OCI-LY7 (cell line): Measurements from ENCODE around the gene TIMM22. TPM values are rescaled to one million over a fixed set of nuclear protein-coding genes. Genes with fewer than 3 reads are reported as not detected.

Experiments
- BruUV-seq: library from RNA; stranded (reverse); fragments of 400-500 nt; replicated peaks from 2 replicates; lab custom pipeline; 2021; lab: Mats Ljungman, UMichigan
- CTCF ChIA-PET: fragments of 300-600 bp; sonication (Branson Sonifier 250); formaldehyde crosslinking; loops from one replicate; lab custom pipeline; 2022; ENCODE audit warnings: antibody characterized with exemption; ENCODE audit not compliant: unreplicated experiment; lab: Charles Lee
- POLR2A ChIA-PET: fragments of 300-600 bp; sonication (Branson Sonifier 250); formaldehyde crosslinking; loops from one replicate; lab custom pipeline; 2022; ENCODE audit warnings: antibody characterized with exemption; lab: Charles Lee
- DNase-seq: peaks from one replicate; pipeline ENCODE4 v3.0.0-alpha.2; 2015; ENCODE audit warnings: low spot score
- H2AFZ ChIP-seq: fragments of 200-600 bp; sonication (generic), shearing (Covaris generic); 2 replicates; pipeline ENCODE4 v1.6.1; 2014; ENCODE audit warnings: mild to moderate bottlenecking, antibody characterized with exemption, low read length, moderate library complexity
- H3K27ac ChIP-seq: fragments of 200-600 bp; sonication (generic); 2 replicates; pipeline ENCODE4 v1.5.1; 2014; ENCODE audit warnings: mixed run types, low read depth, mild to moderate bottlenecking, moderate library complexity, low read length, inconsistent platforms; ENCODE audit not compliant: poor library complexity, severe bottlenecking
- H3K36me3 ChIP-seq: fragments of 200-600 bp; sonication (generic); 2 replicates; pipeline ENCODE4 v1.6.1; 2014; ENCODE audit warnings: mild to moderate bottlenecking, antibody characterized with exemption, low read length, moderate library complexity, mixed read lengths; ENCODE audit not compliant: insufficient read depth
- H3K4me1 ChIP-seq: fragments of 200-600 bp; sonication (generic); 2 replicates; pipeline ENCODE4 v1.5.1; 2014; ENCODE audit warnings: mild to moderate bottlenecking, low read length; ENCODE audit not compliant: insufficient read depth, poor library complexity, severe bottlenecking
- H3K4me2 ChIP-seq: fragments of 200-600 bp; sonication (generic); 2 replicates; pipeline ENCODE4 v1.6.1; 2014; ENCODE audit warnings: mild to moderate bottlenecking, low read length
- H3K4me3 ChIP-seq: fragments of 200-600 bp; sonication (generic); 2 replicates; pipeline ENCODE4 v1.5.1; 2014; ENCODE audit warnings: mild to moderate bottlenecking, low read depth, low read length; ENCODE audit not compliant: poor library complexity, severe bottlenecking
- H3K79me2 ChIP-seq: fragments of 200-600 bp; sonication (generic); 2 replicates; pipeline ENCODE4 v1.6.1; 2016; ENCODE audit warnings: low read depth, mild to moderate bottlenecking, low read length, moderate library complexity, mixed read lengths; ENCODE audit not compliant: insufficient read depth
- H3K9me2 ChIP-seq: fragments of 200-600 bp; sonication (generic); 2 replicates; pipeline ENCODE4 v1.6.1; 2016; ENCODE audit warnings: mild to moderate bottlenecking, low read length, mixed read lengths; ENCODE audit not compliant: insufficient read depth
- H3K9me3 ChIP-seq: fragments of 200-600 bp; sonication (generic); 2 replicates; pipeline ENCODE4 v1.6.1; 2014; ENCODE audit warnings: mild to moderate bottlenecking, mixed run types, low read length, mixed read lengths
- H4K20me1 ChIP-seq: fragments of 200-600 bp; sonication (generic); 2 replicates; pipeline ENCODE4 v1.6.1; 2014; ENCODE audit warnings: mild to moderate bottlenecking, antibody characterized with exemption, low read length, moderate library complexity, mixed read lengths; ENCODE audit not compliant: insufficient read depth
- EZH2phosphoT487 ChIP-seq: fragments of 200-600 bp; sonication (generic); IDR thresholded peaks from 2 replicates; pipeline ENCODE4 v1.6.1; 2018; ENCODE audit warnings: low read depth, borderline replicate concordance, mild to moderate bottlenecking, mixed run types, antibody characterized with exemption, low read length, moderate library complexity, mixed read lengths
- intact Hi-C: fragments of 100-400 bp; cut with micrococcal nuclease; formaldehyde crosslinking; loops from one replicate; pipeline ENCODE4 v1.10.0; 2022; ENCODE audit not compliant: unreplicated experiment
- total RNA-seq, 2 experiments: library from RNA; depleted of rRNA in 1 of 2; stranded (reverse); fragments of >200 nt in 1 of 2; shearing (Covaris generic) in 1 of 2; gene quantifications; 2 replicates each; pipeline ENCODE4 v1.2.3, GENCODE V29; 2014 to 2022
- TF ChIP-seq, protein P1 (sequence below): fragments of 200-600 bp; sonication (generic); conservative IDR thresholded peaks from 2 replicates; pipeline ENCODE4 v1.5.1; 2014; ENCODE audit warnings: mild to moderate bottlenecking, antibody characterized with exemption, low read length, moderate library complexity, mixed read lengths

TIMM22 gene
- total RNA-seq, 2 experiments from 2014 or later: 13.8 to 15.7 TPM

DNA sequence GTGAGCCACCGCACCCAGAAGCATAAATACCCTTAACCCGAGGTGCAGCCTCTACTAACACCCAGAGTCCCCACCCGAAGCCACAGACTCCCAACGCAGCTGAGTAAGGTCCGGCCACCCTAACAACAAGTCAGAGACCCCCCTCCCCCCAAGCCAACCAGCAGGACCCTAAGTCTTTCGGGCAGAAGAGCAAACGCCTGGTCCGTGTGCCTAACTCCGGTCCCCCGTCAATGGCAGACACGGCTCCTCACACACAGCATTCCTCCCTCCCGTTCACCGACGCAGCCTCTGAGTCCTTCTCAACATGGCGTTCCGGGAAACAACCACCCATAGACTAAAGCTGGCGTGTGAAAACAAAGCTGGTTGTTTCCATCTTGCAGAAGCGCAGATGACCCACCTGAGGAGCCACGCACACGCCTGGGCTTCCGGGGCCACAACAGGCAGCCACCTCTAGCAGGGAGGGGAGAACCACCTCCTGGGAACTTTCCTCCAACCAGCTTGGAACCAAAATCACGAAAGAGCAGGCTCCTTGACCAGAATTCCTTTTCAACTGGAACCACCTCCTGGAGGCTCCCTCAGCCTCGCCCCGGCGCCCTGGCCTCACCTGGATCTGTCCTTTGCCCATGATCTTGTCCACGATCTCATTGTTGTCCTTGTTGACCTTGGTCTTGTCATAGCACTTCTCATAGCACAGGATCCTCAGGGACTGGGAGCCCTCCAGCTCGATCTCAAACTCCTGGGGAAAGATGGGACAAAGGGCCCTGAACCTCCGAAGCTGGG lies 52.7 kb downstream of the TIMM22 start:
- H3K4me2 ChIP-seq: no peak overlapping the region
- H2AFZ ChIP-seq: no peak overlapping the region
- H3K36me3 ChIP-seq: peaks cover 38% of the 10 kb centered on the region
- no peak overlapping the region for H3K4me3 ChIP-seq
- POLR2A ChIA-PET: no interaction called here
- BruUV-seq: no TSS peak
- CTCF ChIA-PET: no interaction called here
- no peaks in the 10 kb centered on the region for H3K9me3 ChIP-seq
- no peaks in the 10 kb centered on the region for H3K9me2 ChIP-seq
- H3K27ac ChIP-seq: no peak overlapping the region
- no peaks in the 10 kb centered on the region for H3K79me2 ChIP-seq
- H4K20me1 ChIP-seq: no peaks in the 10 kb centered on the region
- no peaks in the 10 kb centered on the region for H3K4me1 ChIP-seq
- intact Hi-C loops: no loop called here
- DNase-seq: no peak
- TF ChIP-seq, protein P1, sequence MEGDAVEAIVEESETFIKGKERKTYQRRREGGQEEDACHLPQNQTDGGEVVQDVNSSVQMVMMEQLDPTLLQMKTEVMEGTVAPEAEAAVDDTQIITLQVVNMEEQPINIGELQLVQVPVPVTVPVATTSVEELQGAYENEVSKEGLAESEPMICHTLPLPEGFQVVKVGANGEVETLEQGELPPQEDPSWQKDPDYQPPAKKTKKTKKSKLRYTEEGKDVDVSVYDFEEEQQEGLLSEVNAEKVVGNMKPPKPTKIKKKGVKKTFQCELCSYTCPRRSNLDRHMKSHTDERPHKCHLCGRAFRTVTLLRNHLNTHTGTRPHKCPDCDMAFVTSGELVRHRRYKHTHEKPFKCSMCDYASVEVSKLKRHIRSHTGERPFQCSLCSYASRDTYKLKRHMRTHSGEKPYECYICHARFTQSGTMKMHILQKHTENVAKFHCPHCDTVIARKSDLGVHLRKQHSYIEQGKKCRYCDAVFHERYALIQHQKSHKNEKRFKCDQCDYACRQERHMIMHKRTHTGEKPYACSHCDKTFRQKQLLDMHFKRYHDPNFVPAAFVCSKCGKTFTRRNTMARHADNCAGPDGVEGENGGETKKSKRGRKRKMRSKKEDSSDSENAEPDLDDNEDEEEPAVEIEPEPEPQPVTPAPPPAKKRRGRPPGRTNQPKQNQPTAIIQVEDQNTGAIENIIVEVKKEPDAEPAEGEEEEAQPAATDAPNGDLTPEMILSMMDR: no peak
- no peak for TF ChIP-seq EZH2phosphoT487

DNA sequence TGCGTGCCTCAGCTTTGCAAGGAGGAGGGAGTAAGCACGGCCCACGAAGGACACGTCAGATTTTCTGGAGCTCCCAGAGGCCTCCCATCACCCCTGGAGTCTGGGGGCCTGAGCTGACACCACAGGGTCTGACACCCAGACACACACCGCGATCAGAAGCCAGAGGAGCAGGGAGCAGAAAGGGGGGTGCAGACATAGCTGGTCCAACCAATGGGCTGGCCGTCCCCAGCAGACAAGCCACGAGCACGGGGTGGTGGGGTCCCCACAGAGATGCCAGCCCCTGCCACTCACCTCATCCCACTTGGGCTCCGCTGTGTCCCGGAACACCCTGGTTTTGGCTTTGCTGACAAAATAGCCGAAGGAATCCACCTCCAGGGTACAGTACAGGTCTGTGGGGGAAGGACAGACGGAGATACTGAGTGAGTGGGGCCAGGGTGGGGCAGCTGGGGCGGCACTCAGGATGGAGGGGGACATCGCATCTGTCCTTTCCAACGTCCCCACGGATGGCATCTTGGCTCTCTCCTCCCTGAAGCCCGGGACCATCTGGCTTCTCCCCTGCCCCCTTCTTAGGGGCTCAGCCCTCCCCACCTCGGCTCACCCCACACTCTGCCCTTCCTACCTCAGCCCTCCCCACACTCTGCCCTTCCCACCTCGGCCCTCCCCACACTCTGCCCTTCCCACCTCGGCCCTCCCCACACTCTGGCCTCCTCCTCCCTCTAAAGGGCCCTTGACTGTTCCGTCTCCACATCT lies 53.5 kb downstream of the TIMM22 start:
- Histone ChIP-seq H3K36me3 (peaks cover 41% of the 10 kb centered on the region), H3K9me2 (no peaks in the 10 kb centered on the region), H2AFZ (no peak overlapping the region), H3K9me3 (no peaks in the 10 kb centered on the region), H3K27ac (no peak overlapping the region), H3K4me1 (no peaks in the 10 kb centered on the region), H3K79me2 (no peaks in the 10 kb centered on the region), H3K4me3 (no peak overlapping the region), H4K20me1 (no peaks in the 10 kb centered on the region), H3K4me2 (no peak overlapping the region)
- intact Hi-C loops: no loop called here
- CTCF ChIA-PET: interaction anchor here (0.5 kb wide), 1 partner anchor 273 kb away, joined by 3 read pairs; no protein-coding TSS in a partner anchor
- DNase-seq: no peak
- TF ChIP-seq EZH2phosphoT487: no peak
- BruUV-seq: no TSS peak
- POLR2A ChIA-PET: no interaction called here

DNA sequence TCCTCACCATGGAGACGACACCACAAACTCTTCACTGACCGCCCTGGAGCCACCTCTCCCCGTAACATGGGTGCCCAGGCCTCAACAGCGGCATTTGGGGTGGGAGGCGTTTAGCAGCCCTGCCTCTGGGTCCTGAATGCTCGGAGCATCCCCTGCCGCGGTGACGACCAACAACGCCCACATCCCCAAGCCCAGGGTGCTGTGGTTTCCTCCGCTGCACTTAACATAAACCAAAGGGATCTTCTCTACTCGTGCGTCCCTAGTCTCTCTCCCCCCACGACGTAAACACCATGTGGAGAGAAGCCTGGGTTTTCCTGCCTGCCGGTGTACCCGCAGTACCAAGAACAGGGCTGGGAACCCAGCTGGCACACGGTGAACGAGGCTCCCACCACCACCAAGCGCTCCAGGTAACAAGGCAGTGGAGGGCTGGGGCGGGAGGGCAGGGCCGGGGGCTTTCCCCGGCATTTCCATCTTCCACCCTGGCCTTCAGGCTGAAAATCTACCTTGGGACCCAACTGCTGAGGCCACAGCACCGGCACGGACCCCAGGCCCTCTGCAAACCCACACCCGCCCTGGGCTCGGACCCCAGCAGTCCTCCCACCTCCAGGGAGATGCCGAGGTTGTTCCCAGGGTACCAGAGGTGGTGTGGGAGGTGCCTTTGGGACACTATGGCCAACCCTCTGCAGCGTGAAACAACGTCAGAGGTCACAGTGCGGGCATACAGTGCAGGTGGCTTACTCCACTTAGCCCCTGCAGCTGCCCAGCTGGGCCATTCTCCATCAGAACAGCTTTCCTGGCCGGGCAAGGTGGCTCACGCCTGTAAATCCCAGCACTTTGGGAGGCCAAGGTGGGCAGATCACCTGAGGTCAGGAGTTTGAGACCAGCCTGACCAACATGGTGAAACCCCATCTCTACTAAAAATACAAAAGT lies 54.3 kb downstream of the TIMM22 start:
- intact Hi-C loops: no loop called here
- no peak for DNase-seq
- Histone ChIP-seq H3K4me3 (no peak overlapping the region), H3K9me3 (no peaks in the 10 kb centered on the region), H3K36me3 (peaks cover 49% of the 10 kb centered on the region), H2AFZ (no peak overlapping the region), H3K9me2 (no peaks in the 10 kb centered on the region), H3K4me2 (no peak overlapping the region), H4K20me1 (no peaks in the 10 kb centered on the region), H3K4me1 (no peaks in the 10 kb centered on the region), H3K27ac (no peak overlapping the region), H3K79me2 (no peaks in the 10 kb centered on the region)
- POLR2A ChIA-PET: no interaction called here
- CTCF ChIA-PET: no interaction called here
- no peak for TF ChIP-seq EZH2phosphoT487
- TF ChIP-seq, protein P1: no peak
- no TSS peak for BruUV-seq
